Astrocyte (in vitro differentiated cells and primary cell): ENCODE results near the gene TTLL5. TPM values are rescaled to one million over a fixed set of nuclear protein-coding genes. Genes with fewer than 3 reads are reported as not detected.

Experiments used
- DNase-seq: peaks from one replicate; pipeline ENCODE4 v3.0.0-alpha.2; 2010; ENCODE audit warnings: low read depth
- FAIRE-seq: peaks from 2 replicates; lab custom pipeline; 2011; peaks lifted over from hg19 to GRCh38; lab: Jason Lieb, UNC
- H2AFZ ChIP-seq: 2 replicates; pipeline ENCODE4 v1.6.0; 2012; ENCODE audit warnings: low read depth, low read length, inconsistent platforms
- H3K27ac ChIP-seq: 2 replicates; pipeline ENCODE4 v1.5.1; 2011; ENCODE audit warnings: low read depth, low read length, inconsistent platforms
- H3K27me3 ChIP-seq: 2 replicates; pipeline ENCODE4 v1.6.0; 2011; ENCODE audit warnings: low read length, inconsistent platforms; ENCODE audit not compliant: insufficient read depth
- H3K36me3 ChIP-seq: 2 replicates; pipeline ENCODE4 v1.5.1; 2011; ENCODE audit warnings: low read length, inconsistent platforms; ENCODE audit not compliant: insufficient read depth
- H3K4me1 ChIP-seq: 2 replicates; pipeline ENCODE4 v1.5.1; 2011; ENCODE audit warnings: low read length, inconsistent platforms; ENCODE audit not compliant: insufficient read depth
- H3K4me2 ChIP-seq: 2 replicates; pipeline ENCODE4 v1.6.0; 2012; ENCODE audit warnings: low read length, inconsistent platforms
- H3K4me3 ChIP-seq: 2 replicates; pipeline ENCODE4 v1.5.1; 2011; ENCODE audit warnings: low read depth, mild to moderate bottlenecking, low read length, inconsistent platforms; ENCODE audit not compliant: insufficient read depth
- H3K79me2 ChIP-seq: 2 replicates; pipeline ENCODE4 v1.6.0; 2012; ENCODE audit warnings: mild to moderate bottlenecking, low read length, inconsistent platforms; ENCODE audit not compliant: insufficient read depth
- H3K9ac ChIP-seq: 2 replicates; pipeline ENCODE4 v1.6.0; 2012; ENCODE audit warnings: mild to moderate bottlenecking, low read length, inconsistent platforms
- H3K9me3 ChIP-seq: 2 replicates; pipeline ENCODE4 v1.5.1; 2012; ENCODE audit warnings: low read depth, mild to moderate bottlenecking, low read length, inconsistent platforms; ENCODE audit not compliant: insufficient read depth
- H4K20me1 ChIP-seq: 2 replicates; pipeline ENCODE4 v1.6.0; 2012; ENCODE audit warnings: low read length, inconsistent platforms; ENCODE audit not compliant: insufficient read depth
- H3K27ac Mint-ChIP-seq: one replicate; pipeline ENCODE4 v1.8.0; 2021; ENCODE audit warnings: mild to moderate bottlenecking, mixed read lengths; ENCODE audit not compliant: unreplicated experiment
- H3K27me3 Mint-ChIP-seq: one replicate; pipeline ENCODE4 v1.8.0; 2021; ENCODE audit warnings: low read depth, mixed read lengths; ENCODE audit not compliant: unreplicated experiment
- H3K36me3 Mint-ChIP-seq: one replicate; pipeline ENCODE4 v1.8.0; 2021; ENCODE audit warnings: low read depth, mixed read lengths; ENCODE audit not compliant: unreplicated experiment
- H3K4me1 Mint-ChIP-seq: one replicate; pipeline ENCODE4 v1.8.0; 2021; ENCODE audit warnings: low read depth, mixed read lengths; ENCODE audit not compliant: unreplicated experiment
- H3K4me3 Mint-ChIP-seq: one replicate; pipeline ENCODE4 v1.8.0; 2021; ENCODE audit warnings: mild to moderate bottlenecking, moderate library complexity, mixed read lengths; ENCODE audit not compliant: unreplicated experiment
- H3K9me3 Mint-ChIP-seq: one replicate; pipeline ENCODE4 v1.8.0; 2021; ENCODE audit warnings: mild to moderate bottlenecking, mixed read lengths; ENCODE audit not compliant: unreplicated experiment
- CTCF ChIP-seq: IDR thresholded peaks from 2 replicates; pipeline ENCODE4 v1.5.1; 2011; ENCODE audit warnings: low read depth, mild to moderate bottlenecking, inconsistent platforms, low read length, moderate library complexity; ENCODE audit not compliant: insufficient read depth
- EZH2 ChIP-seq: IDR thresholded peaks from 2 replicates; pipeline ENCODE4 v1.6.1; 2012; ENCODE audit warnings: mild to moderate bottlenecking, low read length, inconsistent platforms; ENCODE audit not compliant: insufficient read depth
- total RNA-seq: library from RNA; stranded (reverse); gene quantifications from 2 replicates; pipeline ENCODE4 v1.2.1, GENCODE V29; 2021

The TTLL5 gene
- total RNA-seq, 1 donor from 2014 or later, result 24.0 TPM

- H3K9ac ChIP-seq, result no peak overlapping the region
- no peak overlapping the region for H2AFZ ChIP-seq
- H3K9me3 ChIP-seq, result no peaks in the 10 kb centered on the region
- H3K4me3 Mint-ChIP-seq, result no peak overlapping the region
- H3K36me3 ChIP-seq, result no peaks in the 10 kb centered on the region
- H3K4me1 ChIP-seq, result no peaks in the 10 kb centered on the region
- H3K27me3 Mint-ChIP-seq, result no peaks in the 10 kb centered on the region
- no peak overlapping the region for H3K4me2 ChIP-seq
- H3K4me3 ChIP-seq, result no peak overlapping the region
- no peaks in the 10 kb centered on the region for H3K27me3 ChIP-seq
- peak; percentile 53 for DNase-seq
- no peaks in the 10 kb centered on the region for H4K20me1 ChIP-seq
- no peak overlapping the region for H3K27ac Mint-ChIP-seq
- H3K4me1 Mint-ChIP-seq, result peaks cover 7% of the 10 kb centered on the region
- no peaks in the 10 kb centered on the region for H3K79me2 ChIP-seq
- TF ChIP-seq EZH2 (no peak), CTCF (peak; percentile 33)
- H3K36me3 Mint-ChIP-seq, result peaks cover 24% of the 10 kb centered on the region
- H3K27ac ChIP-seq, result no peak overlapping the region
- peaks cover 4% of the 10 kb centered on the region for H3K9me3 Mint-ChIP-seq
- FAIRE-seq, result peak; percentile 78
Observed at GRCh38 chr14:75794615-75795038, 133.6 kb downstream of the TTLL5 start.

GRCh38 chr14:75800792-75801191 is 139.7 kb downstream of the TTLL5 start:
- H4K20me1 ChIP-seq, result no peaks in the 10 kb centered on the region
- H3K4me3 Mint-ChIP-seq, result no peak overlapping the region
- no peak overlapping the region for H3K27ac Mint-ChIP-seq
- no peak overlapping the region for H3K4me3 ChIP-seq
- DNase-seq (no peak), FAIRE-seq (no peak)
- no peak overlapping the region for H3K27ac ChIP-seq
- no peaks in the 10 kb centered on the region for H3K27me3 Mint-ChIP-seq
- TF ChIP-seq CTCF, result no peak
- no peak for TF ChIP-seq EZH2
- no peaks in the 10 kb centered on the region for H3K79me2 ChIP-seq
- peaks cover 28% of the 10 kb centered on the region for H3K4me1 Mint-ChIP-seq
- no peak overlapping the region for H3K9ac ChIP-seq
- H3K36me3 Mint-ChIP-seq, result peaks cover 36% of the 10 kb centered on the region
- H3K36me3 ChIP-seq, result no peaks in the 10 kb centered on the region
- H3K9me3 ChIP-seq, result no peaks in the 10 kb centered on the region
- H3K27me3 ChIP-seq, result no peaks in the 10 kb centered on the region
- no peak overlapping the region for H3K4me2 ChIP-seq
- peaks cover 3% of the 10 kb centered on the region for H3K4me1 ChIP-seq
- peaks cover 6% of the 10 kb centered on the region for H3K9me3 Mint-ChIP-seq
- no peak overlapping the region for H2AFZ ChIP-seq

GRCh38 chr14:75802486-75802885 is 141.4 kb downstream of the TTLL5 start:
- no peaks in the 10 kb centered on the region for H3K27me3 Mint-ChIP-seq
- FAIRE-seq (no peak), DNase-seq (no peak)
- H3K36me3 Mint-ChIP-seq, result peaks cover 34% of the 10 kb centered on the region
- Histone ChIP-seq H3K9ac (no peak overlapping the region), H3K27ac (no peak overlapping the region), H3K36me3 (no peaks in the 10 kb centered on the region), H3K79me2 (no peaks in the 10 kb centered on the region), H3K9me3 (no peaks in the 10 kb centered on the region), H3K4me2 (no peak overlapping the region), H3K4me3 (no peak overlapping the region), H3K27me3 (no peaks in the 10 kb centered on the region), H2AFZ (no peak overlapping the region), H4K20me1 (no peaks in the 10 kb centered on the region), H3K4me1 (peaks cover 3% of the 10 kb centered on the region)
- H3K4me3 Mint-ChIP-seq, result no peak overlapping the region
- peaks cover 6% of the 10 kb centered on the region for H3K9me3 Mint-ChIP-seq
- TF ChIP-seq CTCF, result no peak
- no peak for TF ChIP-seq EZH2
- peaks cover 37% of the 10 kb centered on the region for H3K4me1 Mint-ChIP-seq
- H3K27ac Mint-ChIP-seq, result no peak overlapping the region
